ENCODE results near the gene PDLIM7. TPM values are rescaled to one million over a fixed set of nuclear protein-coding genes. Genes with fewer than 3 reads are reported as not detected.

The PDLIM7 gene
- total and polyA plus RNA-seq, 2 of the 8 experiments (the other 6 are each of a cell fraction or from before 2014, with no cell fraction given): 67.3 to 94.2 TPM

- no peak for TF ChIP-seq CHD7 (IDR thresholded peaks at IDR 0.05; ENCODE audit: insufficient replicate concordance, low read length)
- TF ChIP-seq PHF8 (conservative IDR thresholded peaks at IDR 0.05; ENCODE audit: low read depth, low read length): peak; percentile 80
- no peak for TF ChIP-seq SUZ12 (IDR thresholded peaks at IDR 0.05; ENCODE audit: low read length)
- 0 out of 2 replicates have a peak, but pooled peaks have one; percentile 1 for TF ChIP-seq TEAD4 (IDR thresholded peaks at IDR 0.05; ENCODE audit: low read depth, low read length)
- TF ChIP-seq POLR2AphosphoS5 (IDR thresholded peaks at IDR 0.05; ENCODE audit: low read depth, low read length): peak; percentile 30
- no peak for TF ChIP-seq SP2 (IDR thresholded peaks at IDR 0.05; ENCODE audit: low read length)
- peak; percentile 68; the same call in 1 of the 2 replicates for TF ChIP-seq SP4 (IDR thresholded peaks at IDR 0.05; ENCODE audit: low read length)
- peak in 2 of 3 experiments; percentile 76 to 89; a peak in 3 of 4 replicates for TF ChIP-seq CTCF (IDR thresholded peaks at IDR 0.05; ENCODE audit: control extremely low read depth in 1 of 3, insufficient read depth in 1 of 3, low read depth in 1 of 3, low read length in 3 of 3)
Observed at GRCh38 chr5:177455036-177455660, 42.3 kb downstream of the PDLIM7 start (continued).

Measured in H1 (cell line).